OCI-M2 (cell line): Measurements from ENCODE around the gene PRRG3.

ENCODE experiments used
- DNase-seq: peaks from one replicate; lab custom pipeline; 2025; ENCODE audit not compliant: unreplicated experiment; lab: John Stamatoyannopoulos, UW

The PRRG3 gene

DNA sequence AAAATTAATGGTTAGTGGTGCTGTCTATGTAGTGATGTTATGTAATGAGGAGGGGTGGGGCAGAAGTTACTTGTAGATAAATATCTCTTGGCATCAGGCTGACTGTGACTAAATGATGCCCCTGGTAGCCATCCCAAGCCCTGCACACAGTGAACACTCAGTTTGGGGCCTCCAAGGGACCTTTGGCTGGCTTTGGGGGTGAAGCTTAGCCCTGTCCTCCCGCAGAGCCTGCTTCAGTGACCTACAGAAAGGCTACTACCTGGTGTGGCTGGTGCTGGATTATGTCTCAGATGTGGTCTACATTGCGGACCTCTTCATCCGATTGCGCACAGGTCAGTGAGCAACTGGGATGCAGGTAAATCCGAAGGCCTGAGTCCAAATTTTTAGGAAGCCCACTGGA lies 47.1 kb downstream of the PRRG3 start:
- DNase-seq, result no peak

DNA sequence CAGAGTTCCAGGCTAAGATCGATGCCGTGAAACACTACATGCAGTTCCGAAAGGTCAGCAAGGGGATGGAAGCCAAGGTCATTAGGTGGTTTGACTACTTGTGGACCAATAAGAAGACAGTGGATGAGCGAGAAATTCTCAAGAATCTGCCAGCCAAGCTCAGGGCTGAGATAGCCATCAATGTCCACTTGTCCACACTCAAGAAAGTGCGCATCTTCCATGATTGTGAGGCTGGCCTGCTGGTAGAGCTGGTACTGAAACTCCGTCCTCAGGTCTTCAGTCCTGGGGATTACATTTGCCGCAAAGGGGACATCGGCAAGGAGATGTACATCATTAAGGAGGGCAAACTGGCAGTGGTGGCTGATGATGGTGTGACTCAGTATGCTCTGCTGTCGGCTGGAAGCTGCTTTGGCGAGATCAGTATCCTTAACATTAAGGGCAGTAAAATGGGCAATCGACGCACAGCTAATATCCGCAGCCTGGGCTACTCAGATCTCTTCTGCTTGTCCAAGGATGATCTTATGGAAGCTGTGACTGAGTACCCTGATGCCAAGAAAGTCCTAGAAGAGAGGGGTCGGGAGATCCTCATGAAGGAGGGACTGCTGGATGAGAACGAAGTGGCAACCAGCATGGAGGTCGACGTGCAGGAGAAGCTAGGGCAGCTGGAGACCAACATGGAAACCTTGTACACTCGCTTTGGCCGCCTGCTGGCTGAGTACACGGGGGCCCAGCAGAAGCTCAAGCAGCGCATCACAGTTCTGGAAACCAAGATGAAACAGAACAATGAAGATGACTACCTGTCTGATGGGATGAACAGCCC lies 48.6 kb downstream of the PRRG3 start:
- DNase-seq, result no peak

DNA sequence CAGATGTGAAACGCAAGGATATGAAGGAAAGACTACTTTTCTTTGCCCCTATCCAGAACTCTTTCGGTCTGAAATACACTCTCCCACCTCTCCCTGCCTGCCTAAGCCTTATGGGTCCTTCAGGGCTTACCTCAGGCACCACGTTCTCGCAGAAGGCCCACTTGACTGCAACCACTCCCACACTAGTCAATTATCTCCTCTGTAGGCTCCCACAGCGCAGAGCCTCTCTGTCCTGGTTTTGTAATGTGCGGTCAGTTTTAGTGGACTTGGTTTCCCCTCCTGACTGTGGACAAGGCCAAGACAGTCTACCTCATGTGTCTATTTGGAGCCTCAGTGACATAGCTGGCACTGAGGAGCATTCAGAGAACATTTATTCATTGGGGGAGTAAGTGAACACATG lies 50.4 kb downstream of the PRRG3 start:
- no peak for DNase-seq

DNA sequence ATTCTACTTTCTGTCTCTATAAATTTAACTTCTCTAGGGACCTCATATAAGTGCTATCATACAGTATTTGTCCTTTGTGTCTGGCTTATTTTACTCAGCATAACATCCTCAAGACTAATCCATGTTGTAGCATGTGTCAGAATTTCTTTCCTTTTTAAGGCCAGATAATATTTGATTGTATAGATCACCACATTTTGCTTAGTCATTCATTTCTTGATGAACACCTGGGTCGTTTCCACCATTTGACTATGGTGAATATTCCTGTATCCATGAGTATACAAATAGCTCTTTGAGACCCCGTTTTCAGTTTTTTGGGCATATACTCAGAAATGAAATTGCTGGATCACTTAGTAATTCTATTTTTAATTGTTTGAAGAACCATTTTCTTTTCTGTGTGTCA lies 51.2 kb downstream of the PRRG3 start:
- no peak for DNase-seq

DNA sequence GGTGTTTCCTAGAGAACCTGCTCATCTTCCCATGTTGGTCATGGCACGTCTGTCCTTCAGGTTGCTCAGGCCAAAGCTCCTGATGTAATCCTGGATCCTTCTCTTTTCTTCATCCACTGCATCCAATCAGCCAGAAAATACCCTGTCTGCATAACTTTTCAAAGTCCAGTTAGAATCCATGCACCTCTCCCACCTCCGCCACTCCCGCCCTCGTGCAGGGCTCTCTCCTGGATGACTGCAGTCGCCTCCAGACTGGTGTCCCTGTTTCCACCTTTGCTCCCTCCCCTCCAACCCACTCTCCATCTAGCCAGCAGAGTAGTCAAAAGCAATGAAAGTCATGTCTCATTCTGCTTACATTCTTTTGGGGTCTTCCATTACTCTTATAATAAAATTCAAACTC lies 55.3 kb downstream of the PRRG3 start:
- no peak for DNase-seq

DNA sequence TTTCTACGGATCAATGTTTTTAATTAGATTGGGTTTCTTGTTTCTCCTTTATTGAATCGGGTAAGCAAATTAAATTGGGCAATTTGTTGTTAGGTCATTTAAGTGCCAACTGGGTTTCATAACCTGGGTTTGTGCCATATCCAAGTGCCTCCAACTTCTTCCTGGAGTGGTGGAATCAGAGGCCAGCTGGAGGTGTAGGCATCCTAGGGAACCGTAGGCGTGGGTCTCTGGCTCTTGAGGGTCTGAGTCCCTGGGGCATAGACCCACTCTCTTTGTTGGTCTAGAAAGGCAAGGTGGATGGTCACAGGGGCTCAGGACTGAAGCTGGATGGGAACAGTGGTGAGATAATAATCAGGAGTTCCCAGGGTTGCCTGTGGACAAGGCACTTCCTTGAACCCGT lies 57.6 kb downstream of the PRRG3 start:
- no peak for DNase-seq

DNA sequence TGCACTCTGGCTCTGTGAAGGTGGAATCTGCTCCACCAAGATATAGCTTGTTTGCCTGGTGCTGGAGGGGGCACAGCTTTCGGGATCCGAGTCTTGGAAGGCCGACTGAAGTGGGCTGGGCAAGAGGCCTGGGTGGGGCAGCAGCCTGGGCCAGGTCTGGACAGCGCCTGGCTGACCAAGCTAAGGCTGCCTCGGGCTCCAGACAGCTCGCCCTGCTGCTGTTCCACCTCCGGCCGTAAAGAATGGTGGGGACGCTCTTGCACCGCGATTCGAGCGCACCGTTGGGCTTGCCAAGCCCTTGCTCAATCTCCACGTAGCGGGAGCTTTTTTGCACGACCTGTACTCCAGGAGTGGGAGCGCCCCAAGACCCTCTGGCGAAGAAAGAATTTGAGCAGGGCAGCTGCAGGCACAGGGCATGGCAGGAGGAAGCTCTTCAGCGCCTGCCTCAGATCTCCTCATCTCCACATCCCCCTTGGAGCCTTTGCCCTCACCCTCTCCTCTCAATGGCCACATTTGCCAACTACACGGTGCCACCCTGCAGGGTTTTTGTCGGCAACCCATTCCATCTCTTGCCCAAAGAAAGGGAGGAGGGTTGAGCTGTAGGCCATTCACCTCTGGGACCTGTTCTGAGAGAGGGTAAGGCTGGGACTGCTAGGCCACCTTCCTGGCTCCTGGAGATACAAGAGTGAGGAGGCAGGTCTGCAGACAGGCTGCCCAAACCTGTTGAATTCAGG lies 58.2 kb downstream of the PRRG3 start:
- DNase-seq, result no peak

DNA sequence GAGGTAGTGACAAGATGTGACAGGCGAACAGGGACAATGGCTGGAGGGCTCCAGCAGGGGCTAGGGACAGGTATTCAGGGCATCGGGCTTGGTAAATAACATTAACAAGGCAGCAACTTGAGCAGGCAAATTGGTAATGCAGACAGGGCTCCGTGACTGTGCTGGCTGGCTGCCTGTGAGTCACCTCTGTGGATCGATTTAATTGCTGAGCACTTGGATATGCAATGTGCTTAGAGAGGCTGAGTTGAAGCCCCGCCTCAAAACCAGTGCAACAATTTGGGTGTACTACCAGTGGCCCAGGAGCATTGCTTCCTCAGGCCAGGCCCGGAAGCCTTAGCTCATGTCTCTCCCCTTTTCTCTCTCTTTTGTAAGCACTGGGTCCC lies 58.8 kb downstream of the PRRG3 start:
- no peak for DNase-seq

DNA sequence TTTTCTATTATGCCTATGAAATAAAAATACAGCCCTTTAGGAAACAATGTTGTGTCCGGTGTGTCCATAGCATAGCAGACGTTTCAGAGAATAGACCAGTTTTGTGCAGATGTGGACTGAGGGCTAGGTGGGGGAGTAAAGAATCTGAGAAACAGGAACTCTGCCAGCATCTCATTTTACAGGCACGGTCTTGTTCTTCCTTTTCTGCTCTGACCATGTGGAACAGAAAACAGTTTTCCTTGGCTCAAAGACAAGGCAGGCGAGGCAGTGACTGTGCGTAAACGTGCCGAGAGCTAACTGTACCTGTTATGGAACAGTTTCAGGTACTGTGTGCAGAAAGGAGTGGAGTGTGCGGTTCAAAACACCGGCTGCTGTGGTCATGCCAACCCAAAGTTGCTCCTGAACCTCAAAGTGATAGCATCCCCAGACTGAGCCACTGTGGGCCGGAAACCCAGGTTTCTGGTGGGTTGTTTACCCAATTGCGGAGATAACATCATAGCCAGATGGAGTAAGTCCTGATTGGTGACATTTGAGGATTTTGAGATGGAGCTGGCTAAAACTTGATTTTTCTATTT lies 59.5 kb downstream of the PRRG3 start:
- no peak for DNase-seq
